ENCODE measurements around the gene GABRA6. TPM values are rescaled to one million over a fixed set of nuclear protein-coding genes. Genes with fewer than 3 reads are reported as not detected.
"Not testable (repeated sequence)": the region's sequence is repeated elsewhere in the genome, so short reads cannot be mapped to it uniquely, and the experiment has no call there.

Gene GABRA6
- not detected for polyA plus RNA-seq (ENCODE audit: insufficient read length in 3 of 3)
- long read RNA-seq, donor 1, result 0 reads
- long read RNA-seq, donor 2, result 0 reads
- long read RNA-seq, donor 3, result 0 reads
- long read RNA-seq, donor 4, result 0 reads
- long read RNA-seq, donor 5, result 0 reads
- long read RNA-seq, donor 6, result 0 reads
- long read RNA-seq, donor 7, result 0 reads
- long read RNA-seq, donor 8, result 0 reads
- long read RNA-seq, donor 9, result 0 reads
- long read RNA-seq, donor 10, result 0 reads
- long read RNA-seq, donor 11, result 0 reads
- long read RNA-seq, donor 12, result 0 reads
- long read RNA-seq, donor 13, result 0 reads
- long read RNA-seq, donor 14, result 0 reads
- long read RNA-seq, donor 15, result 0 reads
- long read RNA-seq, donor 16, result 0 reads

DNA sequence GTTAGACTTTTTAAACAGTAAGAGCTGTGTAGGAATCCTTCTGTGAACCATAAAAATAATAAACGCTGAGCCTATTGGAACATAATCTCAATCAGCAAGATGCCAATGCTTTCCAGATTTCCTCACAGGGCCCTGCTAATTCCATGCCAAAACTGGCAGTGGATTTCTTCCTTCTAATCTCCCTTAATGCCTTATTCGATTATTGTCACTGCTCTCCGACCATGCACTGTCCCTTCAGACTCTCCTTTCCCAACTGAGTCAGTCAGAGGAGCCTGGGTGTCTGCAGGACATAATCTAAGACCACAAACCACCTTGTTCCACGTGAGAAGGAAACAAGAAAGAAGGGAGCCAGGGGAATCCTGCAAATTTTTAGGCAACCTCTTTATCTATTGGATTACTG lies at the start of gene GABRA6:
TSS of gene GABRA6 (plus strand) at position 261 of the 400 bp plus-strand sequence. CDS start 269 bp downstream, outside the sequence.
- no peak for DNase-seq (ENCODE audit: extremely low read depth in 1 of 11, low read depth in 9 of 11, low spot score in 4 of 11)

DNA sequence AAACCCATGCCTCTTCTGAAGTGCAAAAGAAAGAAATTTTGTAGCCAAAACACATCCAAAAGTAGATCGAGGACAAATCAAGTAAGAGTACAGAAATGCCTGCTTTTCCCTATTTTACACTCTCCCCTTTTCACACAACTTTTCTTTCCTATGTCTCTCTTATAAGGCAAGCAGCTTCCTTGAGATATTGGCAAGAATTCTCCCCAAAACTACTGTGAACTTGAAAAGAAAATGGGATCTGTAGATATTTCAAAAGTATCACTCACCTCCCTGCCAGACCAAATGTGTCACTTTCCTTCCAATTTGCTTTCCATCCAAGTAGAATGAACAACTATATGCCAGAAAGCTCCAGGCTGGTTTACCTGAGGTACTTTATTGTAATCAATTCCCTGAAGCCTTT lies 47.9 kb upstream of the GABRA6 start:
- no peak for DNase-seq (ENCODE audit: extremely low read depth in 1 of 11, low read depth in 9 of 11, low spot score in 4 of 11)

DNA sequence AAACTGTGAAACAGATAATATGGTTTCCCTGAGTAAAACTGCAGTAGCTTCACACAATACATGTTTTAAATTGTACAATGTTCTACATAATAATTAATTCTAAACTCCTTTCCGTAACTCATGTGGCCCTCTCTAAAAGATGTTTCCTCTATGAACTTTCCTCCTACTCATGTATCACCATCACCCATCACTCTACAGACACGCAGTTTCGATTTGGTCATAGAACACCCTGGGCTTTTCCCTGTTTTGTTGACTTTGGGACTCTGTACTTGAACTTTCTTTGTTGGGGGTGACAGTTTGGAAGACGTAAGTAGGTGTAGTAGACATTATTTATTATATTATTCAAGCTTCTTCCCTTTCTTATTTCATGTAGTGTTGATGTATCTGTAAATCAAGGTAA lies 44.1 kb upstream of the GABRA6 start:
- no peak for DNase-seq (ENCODE audit: extremely low read depth in 1 of 11, low read depth in 9 of 11, low spot score in 4 of 11)

DNA sequence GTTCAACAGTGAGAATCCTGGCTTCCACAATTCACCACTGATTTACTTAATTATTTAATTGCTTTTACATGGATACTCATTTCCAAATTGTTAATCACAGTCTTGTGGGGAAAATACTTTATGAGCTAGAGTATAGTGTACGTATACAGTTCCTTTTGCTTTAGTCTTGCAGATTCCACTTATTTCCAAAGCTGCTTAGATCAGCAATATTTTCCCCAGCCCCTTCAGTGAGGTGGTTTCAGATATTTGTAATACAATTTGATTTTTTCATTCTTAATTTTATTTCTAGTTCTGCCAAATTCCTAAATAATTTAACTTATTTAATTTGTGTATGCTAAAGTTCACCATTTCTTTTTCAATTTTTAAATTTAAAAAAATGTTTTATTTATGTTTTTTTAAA lies 40.3 kb upstream of the GABRA6 start:
- DNase-seq (ENCODE audit: extremely low read depth in 1 of 11, low read depth in 9 of 11, low spot score in 4 of 11), result no peak

DNA sequence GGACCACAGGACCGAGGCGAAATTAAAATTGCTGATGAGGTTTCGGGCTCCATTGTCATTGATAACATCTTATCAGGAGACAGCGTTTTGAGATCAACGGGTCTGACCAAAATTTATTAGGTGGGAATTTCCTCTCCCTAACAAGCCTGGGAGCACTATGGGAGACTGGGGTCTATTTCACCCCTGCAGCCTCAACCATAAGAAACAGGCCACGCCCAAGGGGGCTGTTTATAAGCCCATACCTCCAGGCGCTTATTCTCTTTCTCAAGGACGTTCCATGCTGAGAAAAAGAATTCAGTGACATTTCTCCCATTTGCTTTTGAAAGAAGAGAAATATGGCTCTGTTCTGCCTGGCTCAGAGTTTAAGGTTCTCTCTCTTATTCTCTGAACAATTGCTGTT lies 33.6 kb upstream of the GABRA6 start:
- not testable (repeated sequence) for DNase-seq (ENCODE audit: extremely low read depth in 1 of 11, low read depth in 9 of 11, low spot score in 4 of 11)

DNA sequence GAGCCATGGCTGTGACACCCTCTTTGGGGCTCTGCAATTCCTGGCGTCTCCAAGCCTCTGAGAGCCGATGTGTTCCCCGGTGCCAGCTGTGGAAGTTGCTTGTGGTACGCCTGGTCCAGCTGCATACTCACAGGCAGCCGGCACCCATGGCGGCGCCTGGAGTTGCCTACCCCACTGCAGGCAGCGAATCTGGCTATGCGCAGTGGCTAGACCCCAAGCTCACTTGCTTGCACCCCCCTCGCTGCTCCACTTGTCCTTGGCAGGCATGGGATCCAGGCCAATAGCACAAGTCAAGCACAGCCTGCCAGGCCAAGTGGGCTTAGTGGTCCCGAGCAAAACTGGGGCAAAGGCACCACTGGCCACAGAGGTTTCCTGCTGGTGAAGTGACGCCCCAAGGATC lies 24.7 kb upstream of the GABRA6 start:
- DNase-seq (ENCODE audit: extremely low read depth in 1 of 11, low read depth in 9 of 11, low spot score in 4 of 11), result no peak

DNA sequence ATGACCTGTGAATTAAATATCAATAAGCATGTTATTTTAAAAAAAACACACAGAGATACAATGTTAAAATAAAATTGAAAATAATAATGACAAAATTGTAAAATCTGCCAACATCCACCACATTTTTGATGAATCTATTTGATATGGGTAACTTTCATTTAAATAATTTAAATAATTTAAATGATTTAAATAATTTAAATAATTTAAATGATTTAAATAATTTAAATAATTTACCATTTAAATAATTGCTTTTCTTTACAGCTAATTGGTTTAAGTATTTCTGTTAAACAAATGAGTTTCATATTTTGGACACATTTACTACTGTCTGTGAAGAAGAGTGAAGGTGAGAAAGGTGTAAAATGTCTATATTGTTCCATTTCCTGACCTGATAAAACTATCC lies 22.1 kb upstream of the GABRA6 start:
- no peak for DNase-seq (ENCODE audit: extremely low read depth in 1 of 11, low read depth in 9 of 11, low spot score in 4 of 11)

DNA sequence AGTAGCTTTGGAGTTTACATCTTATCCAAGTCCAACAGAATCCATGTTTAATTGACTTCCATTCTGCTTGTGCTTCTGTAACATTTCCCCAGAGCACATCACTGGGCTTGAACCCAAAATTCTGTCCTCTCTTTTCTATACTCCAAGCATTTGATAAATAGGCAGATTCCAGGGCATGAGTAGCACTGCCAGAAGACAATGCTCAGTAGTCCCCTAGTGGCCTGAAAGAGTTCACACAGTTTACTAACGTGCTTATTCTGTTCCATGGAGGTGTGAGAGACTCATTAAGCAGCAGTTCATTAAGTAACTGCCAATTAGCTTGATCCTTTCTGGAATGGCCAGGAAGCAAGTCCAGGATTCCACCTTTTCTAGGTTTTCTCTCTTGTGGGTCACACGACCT lies 9.4 kb upstream of the GABRA6 start:
- DNase-seq (ENCODE audit: extremely low read depth in 1 of 11, low read depth in 9 of 11, low spot score in 4 of 11), result peak in 3 of 11 donors; percentile 1 to 4 (median 2)

DNA sequence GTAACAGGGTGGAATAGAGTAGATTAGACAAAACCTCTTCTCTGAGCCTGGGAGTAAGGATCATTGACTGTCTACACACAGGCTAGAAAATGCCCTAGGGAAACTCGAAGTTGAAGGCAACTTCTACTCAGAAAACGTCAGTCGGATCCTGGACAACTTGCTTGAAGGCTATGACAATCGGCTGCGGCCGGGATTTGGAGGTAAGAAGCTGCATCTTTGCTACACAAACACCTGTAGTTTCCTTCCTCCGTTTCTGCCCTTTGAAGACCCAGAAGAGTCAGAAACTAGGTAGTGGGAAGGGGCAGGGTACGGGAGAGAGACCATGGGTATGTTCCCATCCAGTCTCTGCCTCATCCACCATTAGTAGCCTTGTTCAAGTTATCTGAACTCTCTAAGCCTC lies 628 bp downstream of the GABRA6 start:
- DNase-seq (ENCODE audit: extremely low read depth in 1 of 11, low read depth in 9 of 11, low spot score in 4 of 11), result no peak

DNA sequence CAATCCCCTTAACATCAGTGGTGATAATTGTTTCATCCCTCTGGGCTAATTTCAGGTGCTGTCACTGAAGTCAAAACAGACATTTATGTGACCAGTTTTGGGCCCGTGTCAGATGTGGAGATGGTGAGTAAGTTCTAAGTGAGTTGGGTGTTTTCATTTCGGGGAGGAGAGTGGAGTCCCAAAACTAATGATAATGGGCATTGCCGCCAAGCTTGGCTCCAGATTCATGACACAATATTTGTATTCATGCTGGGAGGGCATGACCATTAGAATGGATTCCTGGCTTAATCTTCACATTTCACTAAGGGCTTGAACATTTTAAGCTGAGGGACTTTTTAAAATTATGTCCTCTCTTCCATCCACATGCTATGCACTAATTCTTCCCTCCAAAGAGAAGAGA lies 1.4 kb downstream of the GABRA6 start:
- no peak for DNase-seq (ENCODE audit: extremely low read depth in 1 of 11, low read depth in 9 of 11, low spot score in 4 of 11)

DNA sequence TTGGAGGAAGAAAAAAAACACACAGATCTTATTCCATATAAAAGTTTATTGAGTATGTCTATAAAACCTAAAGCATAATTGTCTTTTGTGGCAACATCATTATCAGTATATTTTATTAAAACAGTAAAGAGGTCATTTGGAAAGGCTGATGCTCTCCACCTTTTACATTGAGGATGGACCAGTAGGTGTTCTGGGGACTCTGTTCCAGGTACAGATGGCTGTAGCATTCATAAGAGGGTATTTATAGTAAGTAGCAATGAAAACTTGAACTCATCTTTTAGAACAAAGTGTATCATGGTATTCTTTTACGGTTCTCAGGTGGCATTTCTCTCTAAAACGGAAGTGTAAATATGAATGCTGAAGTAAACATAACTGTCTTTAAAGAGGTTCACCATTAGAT lies 1.8 kb downstream of the GABRA6 start:
- DNase-seq (ENCODE audit: extremely low read depth in 1 of 11, low read depth in 9 of 11, low spot score in 4 of 11), result no peak

DNA sequence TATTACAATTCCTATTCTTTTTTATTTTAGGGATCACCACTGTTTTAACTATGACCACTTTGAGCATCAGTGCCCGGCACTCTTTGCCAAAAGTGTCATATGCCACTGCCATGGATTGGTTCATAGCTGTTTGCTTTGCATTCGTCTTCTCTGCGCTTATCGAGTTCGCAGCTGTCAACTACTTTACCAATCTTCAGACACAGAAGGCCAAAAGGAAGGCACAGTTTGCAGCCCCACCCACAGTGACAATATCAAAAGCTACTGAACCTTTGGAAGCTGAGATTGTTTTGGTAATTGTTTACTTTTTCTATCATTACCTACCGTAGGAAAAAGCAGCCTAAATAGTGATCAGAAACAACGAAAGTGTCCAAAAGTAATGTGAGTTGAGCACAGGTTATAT lies 6.4 kb downstream of the GABRA6 start:
- no peak for DNase-seq (ENCODE audit: extremely low read depth in 1 of 11, low read depth in 9 of 11, low spot score in 4 of 11)

DNA sequence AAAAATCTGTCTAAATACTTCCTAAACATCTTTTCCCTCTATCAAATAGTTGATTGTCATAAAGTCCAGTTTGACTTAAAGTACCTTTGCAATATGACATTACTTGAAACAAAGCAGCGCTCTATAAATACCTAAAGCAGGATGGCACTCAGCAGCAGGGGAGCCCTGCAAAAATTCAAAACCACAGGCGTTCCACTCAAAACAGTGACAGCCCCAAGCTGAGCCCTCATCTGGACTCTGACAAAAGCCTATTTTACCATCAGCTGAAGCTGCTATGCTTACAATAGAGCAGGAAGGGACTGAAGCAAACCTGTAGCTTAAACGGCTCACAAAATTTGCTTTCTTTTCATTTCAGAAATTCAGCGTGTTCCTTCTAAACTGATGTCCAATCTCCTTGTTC lies 11.5 kb downstream of the GABRA6 start:
- no peak for DNase-seq (ENCODE audit: extremely low read depth in 1 of 11, low read depth in 9 of 11, low spot score in 4 of 11)

DNA sequence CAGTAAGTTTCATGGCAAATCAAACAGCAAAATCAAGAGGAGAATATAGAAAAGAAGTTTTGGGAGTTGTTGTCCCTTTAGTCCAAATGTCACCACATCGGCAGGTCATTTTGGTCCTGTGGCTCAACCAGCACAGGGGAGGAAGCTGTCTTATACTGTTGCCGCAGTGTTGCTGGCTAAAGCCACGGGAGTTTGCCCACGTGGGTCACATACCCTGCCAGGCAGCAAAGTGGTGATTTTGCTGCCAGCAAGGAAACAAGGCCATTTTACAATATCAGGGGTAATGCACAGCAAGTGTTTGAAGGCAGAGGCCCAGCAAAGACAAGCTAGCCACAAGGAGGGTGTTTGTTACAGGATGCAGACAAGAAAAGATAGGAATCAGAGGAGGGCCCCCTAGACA lies 14.5 kb downstream of the GABRA6 start:
- no peak for DNase-seq (ENCODE audit: extremely low read depth in 1 of 11, low read depth in 9 of 11, low spot score in 4 of 11)

DNA sequence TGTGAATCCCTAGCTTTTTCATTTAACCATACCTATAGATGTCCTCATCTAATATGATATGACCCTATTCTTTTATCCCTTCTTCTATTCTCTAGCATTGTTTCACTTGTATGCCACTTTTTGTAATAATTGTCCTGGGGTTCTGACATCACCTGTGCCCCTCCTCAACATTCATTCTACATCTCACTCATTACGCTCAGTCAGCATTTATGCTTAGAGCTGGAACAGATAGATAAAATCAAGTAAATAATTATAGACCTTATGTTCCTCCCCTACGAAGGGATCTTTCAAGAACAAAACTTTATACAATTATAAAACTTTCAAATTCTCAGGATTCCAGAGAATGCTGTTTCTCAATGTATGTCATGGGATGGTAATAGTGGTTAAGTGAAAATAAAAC lies 18.0 kb downstream of the GABRA6 start:
- no peak for DNase-seq (ENCODE audit: extremely low read depth in 1 of 11, low read depth in 9 of 11, low spot score in 4 of 11)

DNA sequence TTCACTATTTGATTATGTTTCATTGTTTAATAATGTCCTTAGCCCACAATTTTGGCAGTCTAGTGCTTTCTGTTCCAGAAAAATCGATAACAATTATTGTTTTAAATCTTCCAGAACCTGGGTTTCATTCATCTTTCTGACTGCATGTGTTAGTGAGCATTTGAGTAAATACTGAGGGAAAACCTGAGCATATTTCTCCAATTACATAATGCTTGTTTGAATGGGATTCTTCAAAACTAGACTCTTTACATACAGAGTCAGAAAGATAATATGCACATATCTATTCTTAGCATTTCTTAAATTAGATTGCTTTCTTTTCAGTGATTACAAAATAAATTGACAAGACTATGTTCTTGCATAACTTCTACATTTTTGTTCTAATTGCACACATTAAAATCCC lies 21.9 kb downstream of the GABRA6 start:
- DNase-seq (ENCODE audit: extremely low read depth in 1 of 11, low read depth in 9 of 11, low spot score in 4 of 11), result no peak

DNA sequence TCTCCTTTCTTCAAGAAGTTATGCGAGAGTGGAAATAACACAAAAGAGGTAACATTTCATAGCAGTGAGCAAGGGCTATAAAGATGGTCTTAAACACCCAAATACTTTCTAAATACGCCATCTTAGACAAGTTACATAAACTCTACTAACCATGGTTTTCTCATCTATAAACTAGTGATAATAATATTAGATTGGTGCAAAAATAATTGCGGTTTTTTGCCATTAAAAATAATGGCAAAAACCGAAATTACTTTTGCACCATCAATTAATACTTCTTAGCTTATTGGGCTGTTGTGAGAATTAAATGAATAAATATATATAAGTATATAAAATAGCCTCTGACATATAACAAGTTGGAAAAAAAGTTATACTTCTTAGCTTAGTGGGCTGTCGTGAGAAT lies 23.7 kb downstream of the GABRA6 start:
- DNase-seq (ENCODE audit: extremely low read depth in 1 of 11, low read depth in 9 of 11, low spot score in 4 of 11), result no peak

DNA sequence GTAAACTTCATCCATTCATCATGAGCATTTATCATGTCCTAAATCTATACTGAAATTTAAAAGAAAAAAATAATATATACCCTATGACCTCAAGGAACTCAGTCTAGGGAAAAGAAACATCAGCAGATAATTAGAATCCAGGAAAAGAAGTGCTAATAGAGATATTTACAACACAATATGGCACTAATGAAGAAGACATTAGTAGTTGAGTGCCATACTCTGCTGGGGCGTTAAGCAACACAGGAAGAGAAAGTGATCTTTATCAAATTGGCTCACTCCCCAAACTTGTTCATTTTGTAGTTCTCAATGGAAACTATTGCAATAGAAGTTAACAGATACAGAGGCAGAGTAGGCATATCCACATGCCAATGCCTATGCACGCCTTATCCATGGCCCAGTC lies 27.5 kb downstream of the GABRA6 start:
- no peak for DNase-seq (ENCODE audit: extremely low read depth in 1 of 11, low read depth in 9 of 11, low spot score in 4 of 11)

DNA sequence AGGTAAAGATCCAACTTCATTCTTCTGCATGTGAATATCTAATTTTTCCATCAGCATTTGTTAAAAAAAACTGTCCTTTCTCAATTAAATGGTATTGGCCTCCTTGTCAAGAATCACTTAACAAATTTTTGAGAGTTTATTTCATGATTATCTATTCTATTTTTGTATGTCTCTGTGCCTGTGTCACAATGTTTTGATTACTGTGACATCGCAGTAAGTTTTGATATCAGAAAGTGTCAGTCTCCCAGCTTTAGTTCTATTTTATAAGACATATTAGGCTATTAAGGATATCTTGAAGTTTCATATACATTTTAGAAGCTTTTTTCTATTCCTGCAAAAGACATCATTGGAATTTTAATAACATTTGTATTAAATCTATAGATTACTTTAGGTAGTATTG lies 33.6 kb downstream of the GABRA6 start:
- no peak for DNase-seq (ENCODE audit: extremely low read depth in 1 of 11, low read depth in 9 of 11, low spot score in 4 of 11)

DNA sequence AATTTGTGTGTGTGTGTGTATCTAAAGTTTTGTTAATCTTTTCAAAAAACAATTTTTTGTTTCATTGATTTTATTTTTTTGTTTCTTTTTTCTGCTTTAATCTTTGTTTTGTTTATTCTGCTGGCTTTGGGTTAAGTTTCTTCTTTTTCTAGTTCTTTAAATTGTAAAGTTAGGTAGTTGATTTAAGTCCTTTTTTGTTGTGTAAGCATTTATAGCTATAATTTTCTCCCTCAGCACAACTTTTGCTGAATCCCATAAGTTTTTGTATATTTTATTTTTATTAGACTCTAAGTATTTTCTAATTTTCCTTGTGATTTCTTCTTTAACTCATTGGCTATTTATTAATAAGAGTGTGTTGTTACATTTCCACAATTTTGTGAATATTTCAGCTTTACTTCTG lies 34.9 kb downstream of the GABRA6 start:
- no peak for DNase-seq (ENCODE audit: extremely low read depth in 1 of 11, low read depth in 9 of 11, low spot score in 4 of 11)

DNA sequence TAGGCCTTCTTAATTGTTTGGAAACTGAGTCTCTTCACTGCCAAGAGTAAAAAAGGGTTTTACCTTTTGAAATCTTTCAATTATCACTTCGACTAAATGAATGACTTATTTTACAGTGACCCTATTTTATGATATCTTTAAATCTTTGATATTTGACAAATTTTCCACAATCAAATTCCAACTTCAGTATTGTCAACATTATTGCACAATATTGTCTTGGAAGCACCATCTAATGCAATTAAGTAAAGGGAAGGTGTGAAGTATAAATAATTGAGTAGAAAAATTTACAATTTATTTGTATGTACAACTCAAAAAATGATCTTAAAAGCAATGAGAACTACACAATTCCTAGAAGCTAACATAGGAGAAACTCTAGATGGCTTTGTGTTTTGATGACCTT lies 49.2 kb downstream of the GABRA6 start:
- DNase-seq (ENCODE audit: extremely low read depth in 1 of 11, low read depth in 9 of 11, low spot score in 4 of 11), result no peak

DNA sequence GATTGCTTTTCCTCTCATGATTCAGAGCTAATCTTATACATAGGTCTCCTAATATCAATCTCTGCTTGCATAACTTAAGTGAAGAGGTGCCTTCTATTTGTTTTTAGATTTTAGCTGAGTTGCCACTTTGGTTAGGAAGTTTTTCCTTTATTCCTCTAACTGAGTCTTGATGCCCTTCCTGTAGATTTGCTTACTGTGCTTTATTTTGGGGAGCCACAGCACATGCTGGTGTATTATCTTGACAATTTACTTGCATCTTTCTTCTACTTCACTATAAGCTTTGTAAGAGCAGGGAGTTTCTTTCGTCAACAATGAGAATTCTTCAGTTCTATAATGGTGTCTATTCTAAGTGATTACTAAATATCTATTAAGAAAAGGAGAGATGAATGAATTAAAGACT lies 54.9 kb downstream of the GABRA6 start:
- no peak for DNase-seq (ENCODE audit: extremely low read depth in 1 of 11, low read depth in 9 of 11, low spot score in 4 of 11)
